KBM-7 (cell line): ENCODE results near the gene ATP10B.

ENCODE experiments used
- DNase-seq: peaks from one replicate; pipeline ENCODE4 v3.0.0-alpha.2; 2015
- in situ Hi-C: fragments of 300-500 bp; cut with MboI; formaldehyde crosslinking; loops from 2 replicates; pipeline ENCODE4 v1.14.3; 2020; ENCODE audit warnings: low sequenced_read_pairs, low pct_unique_long_range_greater_than_20kb, mixed read lengths

The ATP10B gene

DNA sequence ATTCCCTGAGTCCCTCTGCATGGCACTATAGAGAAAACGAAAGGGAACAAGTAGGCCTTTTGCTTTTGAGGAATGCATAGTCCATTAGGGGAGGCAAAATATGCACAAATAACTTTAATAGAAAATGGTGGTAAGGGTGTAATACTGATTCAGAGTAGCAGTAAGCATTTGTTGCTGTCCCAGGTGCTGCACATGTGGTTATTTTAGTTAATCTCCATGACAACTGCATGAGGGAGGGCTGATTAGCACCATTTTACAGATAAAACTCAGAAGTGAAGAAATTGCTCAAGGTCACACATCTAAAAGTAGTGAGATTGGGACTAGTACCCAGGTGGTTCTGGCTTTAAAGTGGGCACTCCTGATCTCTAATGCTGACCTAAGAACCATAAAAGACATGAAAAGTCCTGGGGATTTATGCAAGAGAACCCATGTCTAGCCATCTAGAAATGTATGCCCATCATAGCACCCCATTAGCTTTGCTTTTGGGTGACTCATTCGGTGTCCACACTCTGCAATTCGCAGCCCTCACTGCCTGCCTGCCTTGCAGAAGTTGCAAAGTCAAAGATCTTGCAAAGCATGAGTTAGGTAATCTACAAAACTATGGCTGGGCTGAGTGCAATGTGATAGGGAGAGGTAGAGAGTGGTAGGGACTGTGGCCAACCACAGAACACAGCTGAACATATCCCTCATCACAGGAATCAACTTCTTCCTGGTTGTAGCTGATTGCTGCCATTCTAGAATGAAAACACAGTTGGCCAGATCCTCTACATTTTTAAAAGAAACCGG lies 235.1 kb downstream of the ATP10B start:
- DNase-seq = peak; percentile 5
- in situ Hi-C loops = no loop called here

DNA sequence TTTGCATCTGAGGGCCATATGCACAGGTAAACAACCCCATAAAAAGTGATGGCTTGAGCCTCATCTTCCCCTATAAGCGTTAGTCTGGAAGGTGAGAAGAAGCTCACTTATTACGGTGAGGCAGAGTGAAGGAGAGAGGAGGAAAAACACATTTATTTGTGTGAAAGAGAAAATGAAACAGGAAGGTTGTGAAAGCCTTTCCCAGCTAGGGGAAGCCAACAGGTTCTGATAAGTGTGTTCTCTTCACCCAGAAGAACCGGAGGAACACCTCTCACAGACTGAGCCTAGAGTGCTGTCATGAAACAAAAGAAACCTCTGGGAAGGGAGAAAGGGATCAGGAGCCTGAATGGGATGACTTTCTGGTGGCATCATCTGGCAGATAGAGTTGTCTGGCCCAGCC lies 237.9 kb downstream of the ATP10B start:
- no peak for DNase-seq
- in situ Hi-C loops = no loop called here

DNA sequence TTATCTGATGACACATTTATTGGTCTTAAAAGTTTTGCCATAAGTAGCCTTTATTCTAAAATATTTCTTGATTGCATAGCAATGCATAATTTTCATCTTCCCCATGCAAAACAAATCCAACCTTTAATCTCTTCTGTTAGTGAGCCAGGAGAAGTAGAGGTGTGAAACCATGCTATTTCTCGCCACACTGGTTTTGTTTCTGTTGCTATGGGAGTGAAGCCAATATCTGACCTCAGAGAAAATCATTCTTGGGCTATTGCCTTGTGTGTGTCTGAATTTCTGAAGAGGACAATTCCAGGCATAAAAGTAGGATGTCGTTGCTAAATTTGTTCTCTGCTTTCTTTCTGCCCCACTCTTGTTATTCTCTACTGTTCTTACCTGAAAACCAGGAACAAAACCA lies 246.7 kb downstream of the ATP10B start:
- no peak for DNase-seq
- in situ Hi-C loops = no loop called here

GRCh38 chr5:160604484-160604883 lies 247.5 kb downstream of the ATP10B start:
- DNase-seq = no peak
- in situ Hi-C loops = no loop called here

GRCh38 chr5:160602744-160603143 lies 249.3 kb downstream of the ATP10B start:
- no peak for DNase-seq
- in situ Hi-C loops = no loop called here

DNA sequence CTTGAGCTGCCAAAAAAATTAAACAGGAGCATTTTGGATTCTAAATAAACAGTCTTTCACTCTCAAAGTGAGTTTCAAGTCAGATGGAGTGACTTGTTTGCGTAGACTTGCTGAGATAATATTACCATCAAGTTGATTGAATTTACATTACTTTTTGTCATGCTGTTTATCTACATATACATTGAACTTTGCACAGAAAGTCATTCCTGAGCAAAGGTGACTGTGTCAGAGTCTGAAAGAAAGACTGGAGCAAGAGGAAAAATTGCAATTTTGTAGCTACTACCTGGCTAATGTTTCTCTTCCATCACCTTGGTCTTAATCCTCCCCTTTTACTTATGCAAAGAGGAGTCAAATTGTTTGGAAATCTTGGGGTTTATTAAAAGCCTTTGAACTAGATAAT lies 251.0 kb downstream of the ATP10B start:
- in situ Hi-C loops = no loop called here
- no peak for DNase-seq

GRCh38 chr5:160573318-160573717 lies 278.7 kb downstream of the ATP10B start:
- in situ Hi-C loops = no loop called here

DNA sequence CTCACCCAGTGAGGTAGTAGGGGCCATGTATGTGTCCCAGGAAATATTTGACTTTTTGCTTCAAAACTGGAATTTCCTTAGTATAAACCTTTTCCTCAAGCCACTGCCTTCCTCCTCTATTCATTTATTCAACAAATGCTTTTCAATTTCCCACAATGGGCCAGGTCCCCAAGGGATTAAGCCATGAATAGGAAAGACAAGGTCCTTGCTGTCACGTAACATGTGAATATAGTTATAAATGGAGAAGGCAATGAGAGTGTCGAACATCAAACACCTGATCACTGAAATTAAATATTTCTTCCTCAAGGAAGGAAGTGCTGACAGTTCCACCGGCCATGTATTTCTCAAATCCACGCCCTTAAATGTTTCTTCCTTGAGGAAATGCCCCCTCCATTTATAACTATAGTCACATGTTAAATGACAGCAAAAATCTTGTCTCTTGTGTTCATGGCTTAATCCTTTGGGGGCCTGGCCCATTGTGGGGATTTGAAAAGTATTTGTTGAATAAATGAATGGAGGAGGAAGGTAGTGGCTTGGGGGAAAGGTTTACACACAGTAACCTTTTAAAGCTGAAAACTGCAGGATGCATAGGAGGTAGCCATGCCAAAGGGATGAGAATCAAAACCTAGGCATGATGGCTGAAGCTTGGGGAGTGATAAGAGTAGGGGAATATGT lies 284.8 kb downstream of the ATP10B start:
- DNase-seq = no peak
- in situ Hi-C loops = no loop called here

More at GRCh38 chr5:160573318-160573717, 278.7 kb downstream of the ATP10B start:
- DNase-seq = no peak

- no peak for DNase-seq
- in situ Hi-C loops = no loop called here
Observed at GRCh38 chr5:160565376-160565775, 286.6 kb downstream of the ATP10B start.

DNA sequence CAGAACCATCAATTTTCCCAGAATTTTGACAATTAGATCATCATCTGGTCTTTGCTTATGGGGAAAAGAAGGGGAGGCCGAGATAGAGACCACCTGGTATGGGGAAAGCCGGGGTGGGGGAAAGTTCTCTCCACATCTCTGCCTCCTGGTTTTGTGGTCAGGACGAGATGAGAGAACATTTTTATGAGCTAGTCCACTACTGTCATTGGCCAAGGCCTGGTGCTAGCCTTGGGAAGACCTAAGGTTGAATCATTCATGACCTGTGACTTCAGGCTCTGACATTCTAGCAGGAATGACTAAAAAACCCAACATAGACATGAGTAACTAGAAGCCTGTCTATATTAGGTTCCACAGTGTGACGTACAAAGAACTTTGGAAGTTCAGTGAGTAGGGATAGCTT lies 295.2 kb downstream of the ATP10B start:
- no peak for DNase-seq
- in situ Hi-C loops = no loop called here

GRCh38 chr5:160555971-160556631 lies 295.9 kb downstream of the ATP10B start:
- DNase-seq = no peak

DNA sequence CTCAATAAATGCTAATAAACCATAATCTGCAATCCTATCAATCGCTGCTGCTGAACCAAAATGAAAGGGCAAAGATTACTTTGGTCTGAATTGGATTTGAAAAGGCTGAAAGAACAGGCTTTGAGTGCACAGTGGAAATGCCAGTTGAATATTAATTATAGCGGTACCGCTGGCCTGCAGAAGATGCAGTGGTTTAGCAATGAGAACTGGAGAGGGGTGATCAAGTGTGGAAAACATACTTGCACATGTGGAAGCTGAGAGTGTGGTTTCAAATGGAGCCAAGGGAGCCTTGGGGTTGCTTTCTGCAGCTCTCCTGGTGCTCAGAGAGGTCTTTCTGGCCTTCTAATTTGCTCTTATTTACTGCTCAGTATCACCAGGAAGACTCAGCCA lies 296.4 kb downstream of the ATP10B start:
- in situ Hi-C loops = no loop called here
- no peak for DNase-seq

More at GRCh38 chr5:160555971-160556631, 295.9 kb downstream of the ATP10B start:
- in situ Hi-C loops = no loop called here

DNA sequence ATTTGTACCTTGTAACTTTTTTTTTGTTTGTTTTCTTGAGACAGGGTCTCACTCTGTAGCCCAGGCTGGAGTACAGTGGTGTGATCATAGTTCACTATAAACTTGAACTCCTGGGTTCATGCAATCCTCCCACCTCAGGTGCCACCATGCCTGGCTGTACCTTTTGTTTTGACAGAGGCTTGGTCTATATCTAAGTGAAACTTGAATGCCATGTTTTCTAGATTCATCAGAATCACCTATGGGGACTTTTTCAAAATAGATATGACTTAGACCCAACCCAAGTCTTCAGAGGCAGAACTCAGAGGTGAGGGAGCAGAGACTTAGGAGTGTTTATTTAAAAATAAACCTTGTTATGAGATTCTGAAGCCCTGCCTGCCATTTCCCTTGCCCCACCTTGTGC lies 301.9 kb downstream of the ATP10B start:
- no peak for DNase-seq
- in situ Hi-C loops = no loop called here

DNA sequence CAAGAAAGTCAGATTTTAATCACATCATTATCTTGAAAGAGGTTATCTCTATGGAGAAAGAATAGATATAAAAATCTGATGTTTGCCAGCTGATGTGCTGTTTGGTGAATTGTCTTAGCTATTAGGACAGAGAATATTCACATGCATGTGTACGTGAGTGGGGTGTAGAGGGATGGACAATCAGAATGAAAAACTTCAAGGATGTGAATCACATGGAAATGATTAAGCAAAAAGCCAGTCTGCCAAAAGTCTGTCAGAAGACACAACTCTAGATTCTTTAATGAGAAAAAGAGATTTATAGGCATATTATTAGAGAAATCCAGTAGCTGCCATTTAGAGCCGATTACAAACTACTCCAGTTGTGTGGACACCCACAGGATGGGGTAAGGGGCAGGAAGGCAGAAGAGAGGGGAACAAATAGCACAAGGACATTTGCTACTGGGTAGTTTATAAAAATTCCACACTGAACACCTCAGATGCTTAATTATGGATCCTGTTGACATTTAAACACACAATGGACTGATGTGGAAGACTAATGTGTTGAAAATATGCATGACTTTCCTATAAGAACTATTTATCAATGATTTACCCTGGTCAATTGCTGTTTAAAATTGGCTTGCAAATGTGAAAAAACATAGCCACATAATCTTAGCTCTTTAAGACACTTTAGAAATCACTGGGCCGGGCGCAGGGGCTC lies 302.9 kb downstream of the ATP10B start:
- in situ Hi-C loops = no loop called here
- no peak for DNase-seq

DNA sequence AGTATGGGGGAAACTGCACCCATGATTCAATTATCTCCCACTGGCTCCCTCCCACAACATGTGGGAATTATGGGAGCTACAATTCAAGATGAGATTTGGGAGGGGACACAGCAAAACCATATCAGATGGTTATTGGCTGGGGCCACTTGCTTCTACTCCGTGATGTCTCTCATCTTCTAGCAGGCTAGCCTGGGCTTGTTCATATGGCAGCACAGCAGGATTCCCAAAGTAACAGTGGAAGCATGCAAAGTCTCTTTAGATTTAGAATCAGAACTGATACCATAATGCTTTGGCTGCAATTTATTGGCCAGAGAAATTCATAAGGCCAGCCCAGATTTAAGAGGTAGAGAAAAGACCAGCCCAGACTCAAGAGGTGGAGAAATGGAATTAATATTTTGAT lies 304.1 kb downstream of the ATP10B start:
- in situ Hi-C loops = no loop called here
- DNase-seq = no peak

DNA sequence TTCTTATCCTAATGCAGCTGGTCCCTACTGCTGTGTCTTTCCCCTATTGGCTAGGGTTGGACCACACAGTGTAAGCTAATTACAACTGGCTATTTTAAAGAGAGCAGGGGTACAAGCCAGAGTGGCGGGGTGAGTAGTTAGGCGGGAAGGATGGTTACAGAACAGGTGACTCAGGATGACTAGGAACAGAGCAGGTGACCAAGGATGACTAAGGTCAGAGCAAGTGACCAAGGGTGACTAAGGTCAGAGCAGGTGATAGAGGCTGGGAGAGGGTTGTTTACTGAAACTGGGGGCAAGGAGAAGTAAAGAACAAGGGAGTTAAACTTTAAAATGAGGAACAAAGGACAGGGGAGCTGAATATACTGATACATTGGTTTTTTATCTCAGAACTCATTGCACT lies 304.9 kb downstream of the ATP10B start:
- in situ Hi-C loops = no loop called here
- no peak for DNase-seq

- DNase-seq = no peak
- in situ Hi-C loops = no loop called here
Observed at GRCh38 chr5:160545832-160546231, 306.2 kb downstream of the ATP10B start.

DNA sequence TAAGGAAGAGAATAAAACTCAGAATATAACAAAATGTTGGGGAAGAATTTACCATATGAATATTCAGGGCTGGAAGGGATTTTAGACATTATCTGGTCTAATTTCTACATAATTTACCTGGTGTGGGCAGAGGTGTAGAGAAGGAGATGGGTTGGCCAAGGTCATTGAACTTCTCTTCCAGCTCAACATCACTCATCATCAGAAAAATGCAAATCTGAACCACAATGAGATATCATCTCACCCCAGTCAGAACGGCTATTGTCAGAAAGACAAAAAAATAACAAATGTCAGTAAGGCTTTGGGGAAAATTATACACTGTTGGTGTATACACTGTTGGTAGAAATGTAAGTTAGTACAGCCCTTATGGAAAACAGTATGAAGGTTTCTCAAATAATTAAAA lies 308.6 kb downstream of the ATP10B start:
- in situ Hi-C loops = no loop called here
- no peak for DNase-seq

GRCh38 chr5:160542840-160543239 lies 309.2 kb downstream of the ATP10B start:
- no peak for DNase-seq
- in situ Hi-C loops = no loop called here

DNA sequence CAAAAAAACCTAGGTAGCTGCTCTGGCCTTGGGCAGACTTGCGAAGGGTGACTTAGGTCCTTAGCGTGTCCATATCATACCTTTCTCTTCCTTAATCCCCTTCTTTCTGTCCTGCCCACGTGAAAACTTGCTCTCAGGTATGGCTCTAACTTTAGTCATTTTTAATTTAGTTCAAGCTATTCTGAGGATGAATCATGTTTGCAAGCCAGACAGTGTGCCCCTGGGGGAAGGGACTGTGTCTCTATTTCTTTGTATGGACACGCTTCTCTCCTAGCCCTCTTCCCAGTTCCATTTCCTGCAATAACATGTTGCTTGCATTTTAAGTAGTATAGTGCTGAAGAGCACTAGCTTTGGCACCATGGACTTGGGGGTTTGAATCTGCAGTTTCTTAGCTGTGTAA lies 309.7 kb downstream of the ATP10B start:
- DNase-seq = no peak
- in situ Hi-C loops = no loop called here
